ENCODE measurements around the gene FBLN1.

- no peak for TF ChIP-seq RARB (CRISPR knock-in tag; IDR thresholded peaks at IDR 0.05)
- no peak for TF ChIP-seq ZFP30 (CRISPR knock-in tag; IDR thresholded peaks at IDR 0.05)
- TF ChIP-seq PPARA (CRISPR knock-in tag; IDR thresholded peaks at IDR 0.05; ENCODE audit: borderline replicate concordance): no peak
- TF ChIP-seq PATZ1 (CRISPR knock-in tag; IDR thresholded peaks at IDR 0.05; ENCODE audit: borderline replicate concordance): no peak
- TF ChIP-seq ZFP3 (CRISPR knock-in tag; IDR thresholded peaks at IDR 0.05): no peak
- no peak for TF ChIP-seq ZC3H10 (CRISPR knock-in tag; IDR thresholded peaks at IDR 0.05)
- no peak for TF ChIP-seq POU6F1 (CRISPR knock-in tag; IDR thresholded peaks at IDR 0.05; ENCODE audit: borderline replicate concordance, low read depth)
- no peak for TF ChIP-seq ZNF8 (CRISPR knock-in tag; IDR thresholded peaks at IDR 0.05)
- no peak for TF ChIP-seq ZNF70 (CRISPR knock-in tag; IDR thresholded peaks at IDR 0.05)
- TF ChIP-seq OSR1 (CRISPR knock-in tag; IDR thresholded peaks at IDR 0.05): no peak
- no peak for TF ChIP-seq SNAI2 (CRISPR knock-in tag; IDR thresholded peaks at IDR 0.05)
- no peak for TF ChIP-seq CREB5 (CRISPR knock-in tag; IDR thresholded peaks at IDR 0.05; ENCODE audit: low read depth)
These were observed 13.8 kb upstream of the FBLN1 start for GRCh38 chr22:45488764-45489370.
